Endodermal cell (in vitro differentiated cells): ENCODE measurements around the gene CEP55. TPM values are rescaled to one million over a fixed set of nuclear protein-coding genes. Genes with fewer than 3 reads are reported as not detected.

Source experiments
- DNase-seq: peaks from one replicate; pipeline ENCODE4 v3.0.0-alpha.2; 2017
- H3K27ac ChIP-seq: 2 replicates; pipeline ENCODE4 v1.5.1; 2013; ENCODE audit warnings: mild to moderate bottlenecking, low read depth, low read length, moderate library complexity
- H3K27me3 ChIP-seq: 2 replicates; pipeline ENCODE4 v1.6.1; 2013; ENCODE audit warnings: mild to moderate bottlenecking, low read length, moderate library complexity; ENCODE audit not compliant: insufficient read depth, control insufficient read depth, poor library complexity, severe bottlenecking
- H3K36me3 ChIP-seq: 2 replicates; pipeline ENCODE4 v1.7.0; 2013; ENCODE audit warnings: mild to moderate bottlenecking, low read length, moderate library complexity; ENCODE audit not compliant: control insufficient read depth, insufficient read depth
- H3K4me1 ChIP-seq: one replicate; pipeline ENCODE4 v1.7.0; 2013; ENCODE audit warnings: low read length; ENCODE audit not compliant: control insufficient read depth, insufficient read depth
- H3K4me3 ChIP-seq: 2 replicates; pipeline ENCODE4 v1.5.1; 2013; ENCODE audit warnings: mild to moderate bottlenecking, low read length, moderate library complexity
- H3K9ac ChIP-seq: 2 replicates; pipeline ENCODE4 v1.6.1; 2013; ENCODE audit warnings: mild to moderate bottlenecking, low read length, moderate library complexity; ENCODE audit not compliant: poor library complexity, severe bottlenecking; ENCODE audit errors: extremely low read depth
- H3K9me3 ChIP-seq: 2 replicates; pipeline ENCODE4 v1.6.1; 2013; ENCODE audit warnings: mild to moderate bottlenecking, low read length, moderate library complexity; ENCODE audit not compliant: control insufficient read depth
- H3K27ac Mint-ChIP-seq: 2 replicates; pipeline ENCODE4 v1.8.0; 2020; ENCODE audit warnings: mixed read lengths
- H3K27me3 Mint-ChIP-seq: 2 replicates; pipeline ENCODE4 v1.8.0; 2021; ENCODE audit warnings: mild to moderate bottlenecking, mixed read lengths; ENCODE audit not compliant: insufficient read depth
- H3K36me3 Mint-ChIP-seq: 2 replicates; pipeline ENCODE4 v1.8.0; 2020; ENCODE audit warnings: low read depth, mixed read lengths
- H3K4me1 Mint-ChIP-seq: 2 replicates; pipeline ENCODE4 v1.8.0; 2020; ENCODE audit warnings: mixed read lengths
- H3K4me3 Mint-ChIP-seq: 2 replicates; pipeline ENCODE4 v1.8.0; 2020; ENCODE audit warnings: mild to moderate bottlenecking, moderate library complexity, mixed read lengths
- H3K9me3 Mint-ChIP-seq: 2 replicates; pipeline ENCODE4 v1.8.0; 2020; ENCODE audit warnings: mild to moderate bottlenecking, mixed read lengths
- CTCF ChIP-seq: fragments of 200-600 bp; sonication (generic); conservative IDR thresholded peaks from 2 replicates; pipeline ENCODE4 v1.5.0; 2021; ENCODE audit warnings: antibody characterized with exemption, mild to moderate bottlenecking
- WGBS, 2 experiments: methylation state at CpG; one replicate each; pipeline versions ENCODE4 v1.1.5 to v1.1.7; 2013; ENCODE audit warnings: missing lambda C conversion rate in 2 of 2, mixed read lengths in 1 of 2; ENCODE audit not compliant: insufficient coverage in 1 of 2, insufficient read length in 1 of 2; 5-methylcytosine and 5-hydroxymethylcytosine counted together
- long read RNA-seq, 4 experiments: library from polyadenylated mRNA in 2 of 4; library from RNA in 1 of 4; library from capped mRNA in 1 of 4; stranded (forward) in 3 of 4; unstranded in 1 of 4; transcript quantifications; one replicate each; pipeline ENCODE4 v2.0.0, GENCODE V29; 2020 to 2021; ENCODE audit warnings: inconsistent platforms in 1 of 4
- polyA plus RNA-seq, 2 experiments: library from polyadenylated mRNA; stranded (reverse); fragments of 50-300 nt; gene quantifications; one replicate each; pipeline ENCODE4 v1.2.3, GENCODE V29; 2013
- total RNA-seq, 2 donors: library from RNA; stranded (reverse); fragmentation: NEBNext Ultra II Directional in 1 of 2; extraction: Animal tissue kit (Norgen Biotek cat#: 25700) in 1 of 2; gene quantifications; 2 replicates in 1 of 2; 3 replicates in 1 of 2; pipeline ENCODE4 v1.2.1, GENCODE V29; 2021

Gene CEP55
- total RNA-seq: 10 to 100 TPM; 50.3 to 66.8 TPM
- 39.2 TPM for polyA plus RNA-seq (2013, experiment 1 of 2)
- 45.6 TPM for polyA plus RNA-seq (2013, experiment 2 of 2)
- long read RNA-seq, experiment 1, transcript CEP55-201 (9 exons, 2,638 nt): major isoform, 18 of 56 reads
- long read RNA-seq, experiment 1, partial matches to known transcripts: 23 of 56 reads
- long read RNA-seq, experiment 1, other reads (novel, unspliced or antisense): 15 of 56 reads
- long read RNA-seq, experiment 2, transcript CEP55-201 (9 exons, 2,638 nt): major isoform, 53 of 100 reads
- long read RNA-seq, experiment 2, partial matches to known transcripts: 18 of 100 reads
- long read RNA-seq, experiment 2, other reads (novel, unspliced or antisense): 29 of 100 reads
- long read RNA-seq, experiment 3, partial matches to known transcripts: 4 of 8 reads
- long read RNA-seq, experiment 3, other reads (novel, unspliced or antisense): 2 of 8 reads
- long read RNA-seq, experiment 4, partial matches to known transcripts: 7 of 8 reads
- long read RNA-seq, experiment 4, other reads (novel, unspliced or antisense): 1 of 8 reads

GRCh38 chr10:93496322-93497041 is at the start of gene CEP55:
Gene CEP55, plus strand, starts transcription at chr10:93496612. Its CDS starts 3,440 bp downstream, at chr10:93500052.
- H3K27ac ChIP-seq: peak within 1 kb of the TSS; percentile 39
- H3K27ac Mint-ChIP-seq: peak within 1 kb of the TSS; percentile 93
- H3K4me1 ChIP-seq: peaks cover 17% of the 10 kb centered on the region
- no peaks in the 10 kb centered on the region for H3K27me3 ChIP-seq
- H3K4me3 Mint-ChIP-seq: peak within 1 kb of the TSS; percentile 79
- WGBS, 2 experiments: 1 to 2% methylated on average over 25 to 68 of the region's 68 CpGs
- DNase-seq: peak; percentile 99
- peaks cover 35% of the 10 kb centered on the region for H3K4me1 Mint-ChIP-seq
- no peaks in the 10 kb centered on the region for H3K9me3 ChIP-seq
- peak within 1 kb of the TSS; percentile 96 for H3K4me3 ChIP-seq
- peaks cover 18% of the 10 kb centered on the region for H3K36me3 Mint-ChIP-seq
- H3K9ac ChIP-seq: peak within 1 kb of the TSS; percentile 74
- peaks cover 24% of the 10 kb centered on the region for H3K36me3 ChIP-seq
- peak; percentile 11 for TF ChIP-seq CTCF
- peaks cover 3% of the 10 kb centered on the region for H3K9me3 Mint-ChIP-seq
- no peaks in the 10 kb centered on the region for H3K27me3 Mint-ChIP-seq

GRCh38 chr10:93447019-93447418 is 49.4 kb upstream of the CEP55 start:
- DNase-seq: no peak
- Mint-ChIP-seq H3K9me3 (no peaks in the 10 kb centered on the region), H3K4me1 (peaks cover 41% of the 10 kb centered on the region), H3K36me3 (peaks cover 29% of the 10 kb centered on the region), H3K27ac (peak overlapping the region; percentile 95), H3K4me3 (no peak overlapping the region), H3K27me3 (no peaks in the 10 kb centered on the region)
- peaks cover 73% of the 10 kb centered on the region for H3K36me3 ChIP-seq
- H3K9ac ChIP-seq: no peak overlapping the region
- no peak overlapping the region for H3K4me3 ChIP-seq
- no peaks in the 10 kb centered on the region for H3K9me3 ChIP-seq
- 86 to 88% methylated on average over 5 to 6 of the region's 6 CpGs for WGBS, 2 experiments
- H3K27me3 ChIP-seq: no peaks in the 10 kb centered on the region
- peaks cover 6% of the 10 kb centered on the region for H3K4me1 ChIP-seq
- H3K27ac ChIP-seq: no peak overlapping the region
- TF ChIP-seq CTCF: no peak

DNA sequence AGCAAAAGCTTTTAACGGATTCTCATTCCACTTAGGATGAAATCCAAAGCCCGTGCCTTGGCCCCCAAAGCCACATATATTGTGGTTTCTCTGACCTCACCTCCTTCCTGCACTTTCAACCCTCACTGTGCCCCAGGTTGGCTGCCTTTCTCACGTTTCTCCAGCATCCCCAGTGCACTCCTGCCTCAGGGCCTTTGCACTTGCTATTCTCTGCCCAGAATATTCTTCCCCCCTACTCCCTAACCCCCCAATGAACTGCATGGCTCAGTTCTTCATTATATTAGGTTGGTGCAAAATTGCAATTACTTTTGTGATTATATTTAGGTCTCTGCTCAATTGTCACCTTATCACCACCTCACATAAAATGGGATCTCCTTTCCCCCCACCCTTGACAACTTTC is 48.4 kb upstream of the CEP55 start:
- Mint-ChIP-seq H3K27me3 (no peaks in the 10 kb centered on the region), H3K4me3 (no peak overlapping the region), H3K27ac (peak overlapping the region; percentile 9), H3K9me3 (no peaks in the 10 kb centered on the region), H3K36me3 (peaks cover 35% of the 10 kb centered on the region), H3K4me1 (peaks cover 42% of the 10 kb centered on the region)
- Histone ChIP-seq H3K4me1 (peaks cover 6% of the 10 kb centered on the region), H3K27ac (no peak overlapping the region), H3K9ac (no peak overlapping the region), H3K4me3 (no peak overlapping the region), H3K9me3 (no peaks in the 10 kb centered on the region), H3K36me3 (peaks cover 75% of the 10 kb centered on the region), H3K27me3 (no peaks in the 10 kb centered on the region)
- 72 to 88% methylated on average over 2 to 3 of the region's 3 CpGs for WGBS, 2 experiments
- no peak for TF ChIP-seq CTCF
- DNase-seq: no peak
